ENCODE data around the gene FCHSD2.

The FCHSD2 gene

GRCh38 chr11:73172992-73173656, 31.0 kb upstream of the FCHSD2 start:
- DNase-seq (ENCODE audit: low read depth in 2 of 2): no peak

DNA sequence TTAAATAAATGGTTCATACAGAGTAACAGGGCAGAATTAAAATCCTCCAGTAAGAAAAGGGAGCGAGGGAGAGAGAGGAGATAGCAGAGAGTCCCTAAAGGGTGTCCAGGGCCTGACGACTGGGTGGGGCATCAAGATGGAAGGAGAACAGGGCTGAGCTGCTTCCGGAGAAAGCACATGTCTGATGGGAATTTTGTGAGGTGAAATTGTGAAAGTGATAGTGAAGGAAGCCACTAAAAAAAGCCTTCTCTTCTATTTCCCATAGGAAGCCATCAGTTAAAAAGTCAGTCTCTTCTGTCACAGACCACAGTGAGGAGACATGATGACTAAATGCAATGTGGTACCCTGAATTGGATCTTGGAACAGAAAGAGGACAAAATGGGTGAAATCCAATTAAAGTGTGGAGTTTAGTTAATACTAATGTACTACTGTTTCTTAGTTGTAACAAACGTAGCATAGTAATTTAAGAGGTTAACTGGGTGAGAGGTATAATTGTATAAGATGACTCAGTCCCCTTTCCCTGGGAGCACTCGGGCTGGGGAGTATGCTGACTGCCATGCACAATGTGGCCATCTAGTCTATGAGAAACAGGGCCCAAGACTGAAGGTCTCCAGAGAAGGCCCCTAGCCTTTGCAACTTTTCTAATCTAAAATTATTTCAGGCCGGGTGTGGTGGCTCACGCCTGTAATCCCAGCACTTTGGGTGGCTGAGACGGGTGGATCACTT, 29.5 kb upstream of the FCHSD2 start:
- no peak for DNase-seq (ENCODE audit: low read depth in 2 of 2)

GRCh38 chr11:73170140-73170539, 28.0 kb upstream of the FCHSD2 start:
- no peak for DNase-seq (ENCODE audit: low read depth in 2 of 2)

GRCh38 chr11:73168925-73169579, 26.9 kb upstream of the FCHSD2 start:
- DNase-seq (ENCODE audit: low read depth in 2 of 2): no peak

GRCh38 chr11:73167363-73167954, 25.3 kb upstream of the FCHSD2 start:
- DNase-seq (ENCODE audit: low read depth in 2 of 2): no peak

DNA sequence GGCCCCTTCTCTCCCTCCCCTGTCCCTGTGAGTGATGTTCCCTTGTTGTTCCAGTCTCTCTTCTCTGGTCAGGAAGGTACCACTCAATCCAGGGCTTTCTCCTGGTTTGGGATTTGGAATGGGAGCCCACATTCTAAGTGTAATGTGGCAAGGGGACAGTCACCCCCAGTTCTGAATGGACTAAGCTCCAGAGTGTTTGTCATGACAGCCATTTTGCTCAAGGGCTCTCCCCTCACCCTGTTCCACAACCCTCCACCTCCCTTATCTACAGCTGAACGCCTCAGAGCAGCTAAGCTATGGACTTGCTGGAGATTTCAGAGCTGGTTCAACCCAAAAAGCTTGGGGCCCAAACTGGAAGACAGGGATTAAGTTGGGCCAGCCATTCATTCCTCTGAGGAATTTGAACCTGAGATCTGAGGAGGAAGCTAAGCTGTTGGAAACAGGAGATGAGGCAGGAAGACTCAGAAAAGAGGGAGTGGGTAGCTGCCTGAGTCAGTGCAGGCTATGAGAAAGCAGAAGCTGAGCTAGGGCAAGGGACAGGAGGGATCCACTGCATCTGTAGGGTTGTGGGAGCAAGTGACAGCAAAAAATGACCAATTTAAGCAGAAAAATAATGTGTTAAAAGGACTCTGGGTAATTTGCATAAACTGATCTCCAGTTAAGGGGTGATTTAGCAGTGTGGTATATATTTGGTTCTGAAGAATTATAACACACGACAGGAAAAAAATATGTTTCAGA, 22.9 kb upstream of the FCHSD2 start:
- DNase-seq (ENCODE audit: low read depth in 2 of 2): no peak

DNA sequence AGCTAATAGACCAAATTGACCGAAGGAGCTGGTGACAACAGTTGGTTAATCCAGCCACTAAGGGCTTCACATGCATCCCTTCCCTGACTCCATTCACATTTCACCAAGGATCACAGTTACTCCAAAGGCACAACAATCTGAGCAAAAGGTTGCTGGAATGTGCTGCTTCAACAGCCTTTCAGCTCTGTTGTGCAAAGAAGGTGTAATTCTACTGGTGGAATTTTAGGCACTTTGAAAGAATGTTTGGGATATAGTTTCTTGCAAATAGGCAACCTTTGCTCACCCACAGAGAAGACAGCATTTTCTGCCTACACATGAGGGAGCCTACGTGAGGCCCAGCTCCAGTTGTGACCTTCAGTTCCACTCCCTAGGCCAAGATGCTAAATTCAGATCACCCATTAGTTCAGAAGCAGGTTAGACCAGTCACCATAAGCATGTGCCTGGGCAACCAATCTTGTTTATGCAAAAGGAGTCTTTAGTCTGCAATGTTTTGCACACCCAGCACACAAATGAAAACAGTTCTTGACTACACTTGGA, 21.6 kb upstream of the FCHSD2 start:
- DNase-seq (ENCODE audit: low read depth in 2 of 2): no peak

GRCh38 chr11:73162196-73162740, 20.1 kb upstream of the FCHSD2 start:
- DNase-seq (ENCODE audit: low read depth in 2 of 2): no peak

GRCh38 chr11:73160005-73160760, 18.1 kb upstream of the FCHSD2 start:
- DNase-seq (ENCODE audit: low read depth in 2 of 2): no peak

- DNase-seq (ENCODE audit: low read depth in 2 of 2): no peak
These were observed 17.2 kb upstream of the FCHSD2 start for GRCh38 chr11:73159297-73159696.

- DNase-seq (ENCODE audit: low read depth in 2 of 2): no peak
These were observed 16.4 kb upstream of the FCHSD2 start for GRCh38 chr11:73158356-73159051.

DNA sequence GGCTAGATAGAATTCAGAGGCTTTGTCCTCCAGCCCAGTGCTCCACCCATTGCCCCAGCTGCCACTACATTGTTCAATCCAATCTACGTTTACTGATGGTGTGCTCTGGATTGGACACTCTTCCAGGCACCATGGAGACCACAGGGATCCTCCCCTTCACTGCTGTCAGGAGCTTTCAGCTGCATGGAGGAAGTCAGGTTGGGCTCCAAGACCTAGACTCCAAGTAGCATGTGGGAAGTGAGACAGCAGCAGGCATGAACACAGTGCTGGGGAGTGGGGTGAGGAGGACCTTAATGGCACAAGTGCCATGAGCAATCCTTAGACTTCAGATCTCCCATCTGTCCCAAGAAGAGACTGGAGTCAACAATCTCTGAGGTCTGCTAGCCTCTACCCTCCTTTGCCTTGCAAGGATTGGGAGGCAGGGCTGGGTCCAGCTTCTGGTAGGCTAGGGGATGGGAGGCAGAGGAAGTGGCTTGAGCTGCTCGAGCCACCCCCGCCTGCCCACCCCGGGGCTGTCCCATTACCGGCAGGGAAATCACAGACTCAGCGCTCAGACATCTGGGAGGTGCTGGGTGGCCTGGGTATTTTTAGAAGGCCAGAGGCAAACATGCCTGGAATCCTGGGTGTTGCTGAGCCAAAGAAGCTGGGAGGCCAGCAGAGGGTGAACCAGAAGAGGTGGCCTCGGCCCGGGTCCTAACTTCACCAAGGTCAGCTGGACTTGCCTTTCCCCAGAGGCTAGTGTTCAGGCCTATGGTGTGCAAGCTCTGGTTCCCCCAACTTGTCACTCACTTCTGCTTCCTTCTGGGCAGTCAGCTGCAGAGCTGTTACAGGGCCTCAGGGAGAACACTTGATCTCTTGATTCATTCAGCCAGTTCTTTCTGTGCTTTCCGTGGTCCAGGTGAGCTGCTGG, 15.2 kb upstream of the FCHSD2 start:
- DNase-seq (ENCODE audit: low read depth in 2 of 2): no peak

DNA sequence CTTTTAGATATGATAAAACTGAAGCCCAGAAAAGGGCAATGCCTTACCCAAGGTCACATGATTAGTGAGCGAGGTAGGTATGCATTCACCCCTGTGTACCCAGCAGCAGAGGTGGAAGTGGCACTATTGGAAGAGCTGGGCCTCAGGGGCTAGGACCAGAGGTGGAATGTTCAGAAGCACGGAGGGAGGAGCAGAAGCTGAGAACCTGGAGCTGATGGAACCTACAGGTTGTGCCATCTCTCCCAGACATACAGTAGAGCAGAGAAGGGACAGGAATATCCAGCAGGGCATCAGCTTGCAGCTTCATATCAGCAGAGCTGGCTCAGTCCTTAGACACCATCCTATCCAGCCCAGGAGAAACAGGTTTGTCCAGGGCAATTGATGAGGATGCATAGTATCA, 14.6 kb upstream of the FCHSD2 start:
- DNase-seq (ENCODE audit: low read depth in 2 of 2): no peak

GRCh38 chr11:73156114-73156513, 14.0 kb upstream of the FCHSD2 start:
- DNase-seq (ENCODE audit: low read depth in 2 of 2): no peak

GRCh38 chr11:73155102-73155501, 13.0 kb upstream of the FCHSD2 start:
- no peak for DNase-seq (ENCODE audit: low read depth in 2 of 2)

GRCh38 chr11:73154178-73154577, 12.1 kb upstream of the FCHSD2 start:
- DNase-seq (ENCODE audit: low read depth in 2 of 2): no peak

GRCh38 chr11:73152861-73153483, 10.9 kb upstream of the FCHSD2 start:
- no peak for DNase-seq (ENCODE audit: low read depth in 2 of 2)

DNA sequence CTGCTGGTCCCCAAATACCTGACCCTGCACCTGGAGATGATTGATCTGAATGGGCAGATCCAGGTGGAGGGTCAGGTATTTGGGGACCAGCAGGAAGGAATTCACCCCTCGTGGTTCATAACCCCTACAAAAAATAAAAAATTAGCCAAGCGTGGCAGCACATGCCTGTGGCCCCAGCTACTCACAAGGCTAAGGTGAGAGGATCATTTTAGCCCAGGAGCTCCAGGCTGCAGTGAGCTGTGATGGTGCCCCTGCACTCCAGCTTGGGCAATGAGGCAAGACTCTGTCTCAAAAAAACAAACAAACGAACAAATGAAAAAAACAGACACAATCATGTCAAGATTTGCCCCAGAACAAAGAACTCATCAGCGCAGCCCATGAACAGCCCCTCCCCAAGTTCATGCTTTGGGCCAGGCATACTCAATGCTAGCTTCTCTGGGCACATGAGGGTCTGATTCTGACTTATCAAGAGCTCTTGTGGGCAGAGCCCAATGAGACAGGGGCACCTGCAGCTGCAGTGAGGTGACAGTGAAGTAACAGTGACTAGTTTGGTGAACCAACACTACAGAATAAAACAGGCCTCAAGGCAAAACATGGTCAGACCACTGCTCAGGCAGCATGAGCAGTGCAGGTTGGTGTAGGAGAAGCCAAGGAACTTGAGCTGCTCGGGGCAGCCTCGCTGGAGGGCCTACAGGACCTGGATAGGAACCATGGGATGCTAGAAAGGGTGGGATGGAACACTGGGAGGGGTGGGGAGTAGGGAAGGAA, 10.2 kb upstream of the FCHSD2 start:
- DNase-seq (ENCODE audit: low read depth in 2 of 2): no peak
